ENCODE results near the gene FGA.

Gene FGA

GRCh38 chr4:154618708-154619315, 28.3 kb upstream of the FGA start:
- no peak overlapping the region for H3K27ac ChIP-seq (ENCODE audit: low read length)
- peak; percentile 52 for DNase-seq (ENCODE audit: low read depth, low spot score)
- no CpG with 5 or more reads among the region's 4 CpGs for WGBS (ENCODE audit: insufficient coverage, insufficient read length)

GRCh38 chr4:154617820-154618317, 27.3 kb upstream of the FGA start:
- no peaks in the 10 kb centered on the region for H3K4me1 ChIP-seq (ENCODE audit: control insufficient read depth, insufficient read depth, low read length)
- no peak for DNase-seq (ENCODE audit: low read depth, low spot score)
- H3K27ac ChIP-seq (ENCODE audit: low read length) = no peak overlapping the region
- H3K4me3 ChIP-seq (ENCODE audit: low read length) = no peak overlapping the region
- no peaks in the 10 kb centered on the region for H3K27me3 ChIP-seq (ENCODE audit: control insufficient read depth, insufficient read depth, low read length)
- no peaks in the 10 kb centered on the region for H3K9me3 ChIP-seq (ENCODE audit: control insufficient read depth, insufficient read depth, low read length)
- WGBS (ENCODE audit: insufficient coverage, insufficient read length) = no CpG with 5 or more reads among the region's 5 CpGs
- H3K36me3 ChIP-seq (ENCODE audit: control insufficient read depth, insufficient read depth, low read length) = no peaks in the 10 kb centered on the region

More at GRCh38 chr4:154618708-154619315, 28.3 kb upstream of the FGA start:
- H3K4me1 ChIP-seq (ENCODE audit: control insufficient read depth, insufficient read depth, low read length) = no peaks in the 10 kb centered on the region
- no peaks in the 10 kb centered on the region for H3K36me3 ChIP-seq (ENCODE audit: control insufficient read depth, insufficient read depth, low read length)
- no peaks in the 10 kb centered on the region for H3K9me3 ChIP-seq (ENCODE audit: control insufficient read depth, insufficient read depth, low read length)
- H3K27me3 ChIP-seq (ENCODE audit: control insufficient read depth, insufficient read depth, low read length) = no peaks in the 10 kb centered on the region
- H3K4me3 ChIP-seq (ENCODE audit: low read length) = no peak overlapping the region

- WGBS (ENCODE audit: insufficient coverage, insufficient read length) = no CpG with 5 or more reads among the region's 2 CpGs
- DNase-seq (ENCODE audit: low read depth, low spot score) = no peak
Observed at GRCh38 chr4:154616731-154617130, 26.2 kb upstream of the FGA start.

GRCh38 chr4:154616287-154616686, 25.7 kb upstream of the FGA start:
- no peaks in the 10 kb centered on the region for H3K36me3 ChIP-seq (ENCODE audit: control insufficient read depth, insufficient read depth, low read length)
- H3K4me3 ChIP-seq (ENCODE audit: low read length) = no peak overlapping the region
- no peaks in the 10 kb centered on the region for H3K4me1 ChIP-seq (ENCODE audit: control insufficient read depth, insufficient read depth, low read length)
- H3K27me3 ChIP-seq (ENCODE audit: control insufficient read depth, insufficient read depth, low read length) = no peaks in the 10 kb centered on the region
- no peaks in the 10 kb centered on the region for H3K9me3 ChIP-seq (ENCODE audit: control insufficient read depth, insufficient read depth, low read length)
- no peak overlapping the region for H3K27ac ChIP-seq (ENCODE audit: low read length)
- WGBS (ENCODE audit: insufficient coverage, insufficient read length) = no CpG with 5 or more reads among the region's 4 CpGs
- DNase-seq (ENCODE audit: low read depth, low spot score) = no peak

More at GRCh38 chr4:154616731-154617130, 26.2 kb upstream of the FGA start:
- Histone ChIP-seq H3K27ac (ENCODE audit: low read length) (no peak overlapping the region), H3K4me3 (ENCODE audit: low read length) (no peak overlapping the region), H3K4me1 (ENCODE audit: control insufficient read depth, insufficient read depth, low read length) (no peaks in the 10 kb centered on the region), H3K27me3 (ENCODE audit: control insufficient read depth, insufficient read depth, low read length) (no peaks in the 10 kb centered on the region), H3K9me3 (ENCODE audit: control insufficient read depth, insufficient read depth, low read length) (no peaks in the 10 kb centered on the region), H3K36me3 (ENCODE audit: control insufficient read depth, insufficient read depth, low read length) (no peaks in the 10 kb centered on the region)

DNA sequence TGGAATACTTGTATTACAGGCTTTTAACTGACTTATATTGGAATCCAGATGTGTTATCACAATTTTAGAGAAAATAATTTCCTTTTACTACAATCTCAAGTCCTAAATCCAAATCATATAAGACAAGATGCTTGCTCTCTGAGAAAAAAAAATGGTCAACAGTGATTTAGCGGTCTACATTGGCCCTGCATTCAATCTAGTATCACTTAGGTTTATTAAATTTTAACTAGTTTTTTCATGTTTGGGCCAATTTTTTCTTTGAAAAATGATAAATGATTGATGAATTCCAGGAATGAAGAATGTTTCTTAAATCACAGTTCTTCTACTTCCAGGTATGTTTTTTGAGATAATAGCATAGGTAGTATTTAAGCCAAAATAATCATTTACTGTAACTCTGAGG, 24.7 kb upstream of the FGA start:
- Histone ChIP-seq H3K4me3 (ENCODE audit: low read length) (no peak overlapping the region), H3K36me3 (ENCODE audit: control insufficient read depth, insufficient read depth, low read length) (no peaks in the 10 kb centered on the region), H3K27ac (ENCODE audit: low read length) (no peak overlapping the region), H3K9me3 (ENCODE audit: control insufficient read depth, insufficient read depth, low read length) (no peaks in the 10 kb centered on the region), H3K27me3 (ENCODE audit: control insufficient read depth, insufficient read depth, low read length) (no peaks in the 10 kb centered on the region), H3K4me1 (ENCODE audit: control insufficient read depth, insufficient read depth, low read length) (no peaks in the 10 kb centered on the region)
- DNase-seq (ENCODE audit: low read depth, low spot score) = no peak
- no CpG with 5 or more reads among the region's 1 CpG for WGBS (ENCODE audit: insufficient coverage, insufficient read length)

GRCh38 chr4:154614306-154614705, 23.8 kb upstream of the FGA start:
- no peaks in the 10 kb centered on the region for H3K4me1 ChIP-seq (ENCODE audit: control insufficient read depth, insufficient read depth, low read length)
- H3K9me3 ChIP-seq (ENCODE audit: control insufficient read depth, insufficient read depth, low read length) = no peaks in the 10 kb centered on the region
- no peak overlapping the region for H3K4me3 ChIP-seq (ENCODE audit: low read length)

GRCh38 chr4:154612472-154613414, 22.2 kb upstream of the FGA start, which contains the start of gene FGG:
TSS of gene FGG (minus strand) at chr4:154612656. CDS start at chr4:154612609, 47 bp downstream.
- no CpG with 5 or more reads among the region's 7 CpGs for WGBS (ENCODE audit: insufficient coverage, insufficient read length)
- Histone ChIP-seq H3K4me1 (ENCODE audit: control insufficient read depth, insufficient read depth, low read length) (no peaks in the 10 kb centered on the region), H3K9me3 (ENCODE audit: control insufficient read depth, insufficient read depth, low read length) (no peaks in the 10 kb centered on the region), H3K27ac (ENCODE audit: low read length) (no peak within 1 kb of the TSS), H3K4me3 (ENCODE audit: low read length) (no peak within 1 kb of the TSS), H3K27me3 (ENCODE audit: control insufficient read depth, insufficient read depth, low read length) (no peaks in the 10 kb centered on the region), H3K36me3 (ENCODE audit: control insufficient read depth, insufficient read depth, low read length) (no peaks in the 10 kb centered on the region)
- DNase-seq (ENCODE audit: low read depth, low spot score) = no peak

More at GRCh38 chr4:154614306-154614705, 23.8 kb upstream of the FGA start:
- no peak overlapping the region for H3K27ac ChIP-seq (ENCODE audit: low read length)
- no peak for DNase-seq (ENCODE audit: low read depth, low spot score)
- H3K27me3 ChIP-seq (ENCODE audit: control insufficient read depth, insufficient read depth, low read length) = no peaks in the 10 kb centered on the region
- H3K36me3 ChIP-seq (ENCODE audit: control insufficient read depth, insufficient read depth, low read length) = no peaks in the 10 kb centered on the region

DNA sequence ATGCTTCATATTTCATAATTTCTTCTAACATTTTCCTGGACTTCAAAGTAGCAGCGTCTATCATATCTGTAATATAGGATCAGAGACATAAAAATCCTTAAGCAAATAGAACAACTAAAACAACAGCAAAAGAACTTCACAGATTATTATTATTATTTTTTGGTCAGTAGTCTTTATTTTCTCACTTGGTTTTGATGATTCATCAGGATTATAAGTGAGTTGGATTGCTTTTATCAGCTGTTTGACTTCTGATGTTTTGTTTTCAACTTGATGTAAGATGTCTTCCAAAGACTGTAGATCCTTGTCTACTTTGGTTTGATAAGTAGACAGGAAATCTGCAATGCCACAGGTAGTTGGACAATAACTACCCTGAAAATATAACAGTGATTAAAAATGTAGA, 21.3 kb upstream of the FGA start:
- no peaks in the 10 kb centered on the region for H3K4me1 ChIP-seq (ENCODE audit: control insufficient read depth, insufficient read depth, low read length)
- no peak overlapping the region for H3K27ac ChIP-seq (ENCODE audit: low read length)
- H3K27me3 ChIP-seq (ENCODE audit: control insufficient read depth, insufficient read depth, low read length) = no peaks in the 10 kb centered on the region
- H3K4me3 ChIP-seq (ENCODE audit: low read length) = no peak overlapping the region
- H3K36me3 ChIP-seq (ENCODE audit: control insufficient read depth, insufficient read depth, low read length) = no peaks in the 10 kb centered on the region
- WGBS (ENCODE audit: insufficient coverage, insufficient read length) = no CpG with 5 or more reads among the region's 1 CpG
- DNase-seq (ENCODE audit: low read depth, low spot score) = no peak
- H3K9me3 ChIP-seq (ENCODE audit: control insufficient read depth, insufficient read depth, low read length) = no peaks in the 10 kb centered on the region

GRCh38 chr4:154610582-154610981, 20.0 kb upstream of the FGA start:
- Histone ChIP-seq H3K27me3 (ENCODE audit: control insufficient read depth, insufficient read depth, low read length) (no peaks in the 10 kb centered on the region), H3K9me3 (ENCODE audit: control insufficient read depth, insufficient read depth, low read length) (no peaks in the 10 kb centered on the region), H3K36me3 (ENCODE audit: control insufficient read depth, insufficient read depth, low read length) (no peaks in the 10 kb centered on the region), H3K4me1 (ENCODE audit: control insufficient read depth, insufficient read depth, low read length) (no peaks in the 10 kb centered on the region), H3K4me3 (ENCODE audit: low read length) (no peak overlapping the region), H3K27ac (ENCODE audit: low read length) (no peak overlapping the region)
- WGBS (ENCODE audit: insufficient coverage, insufficient read length) = no CpG with 5 or more reads among the region's 4 CpGs
- no peak for DNase-seq (ENCODE audit: low read depth, low spot score)

- WGBS (ENCODE audit: insufficient coverage, insufficient read length) = no CpG with 5 or more reads among the region's 4 CpGs
- H3K4me1 ChIP-seq (ENCODE audit: control insufficient read depth, insufficient read depth, low read length) = no peaks in the 10 kb centered on the region
- no peaks in the 10 kb centered on the region for H3K9me3 ChIP-seq (ENCODE audit: control insufficient read depth, insufficient read depth, low read length)
- no peak overlapping the region for H3K4me3 ChIP-seq (ENCODE audit: low read length)
- H3K27me3 ChIP-seq (ENCODE audit: control insufficient read depth, insufficient read depth, low read length) = no peaks in the 10 kb centered on the region
- no peaks in the 10 kb centered on the region for H3K36me3 ChIP-seq (ENCODE audit: control insufficient read depth, insufficient read depth, low read length)
- no peak for DNase-seq (ENCODE audit: low read depth, low spot score)
- H3K27ac ChIP-seq (ENCODE audit: low read length) = no peak overlapping the region
Observed at GRCh38 chr4:154609532-154609931, 19.0 kb upstream of the FGA start.

Data from iPS DF 6.9 (cell line).